ENCODE results near the gene PLCL2. TPM values are rescaled to one million over a fixed set of nuclear protein-coding genes. Genes with fewer than 3 reads are reported as not detected.

PLCL2 gene
- total and polyA plus RNA-seq, 2 donors (not counting 1 experiment from before 2014, with no cell fraction given): 21.7 to 55.2 TPM

- no peak overlapping the region for H2AFZ ChIP-seq (ENCODE audit: insufficient read depth, low read depth, low read length, poor library complexity, severe bottlenecking)
- no peak for TF ChIP-seq EZH2 (IDR thresholded peaks at IDR 0.05; ENCODE audit: borderline replicate concordance, insufficient read depth, low read depth, low read length, poor library complexity, severe bottlenecking)
- no peak for TF ChIP-seq CTCF (IDR thresholded peaks at IDR 0.05)
- H3K27me3 ChIP-seq (replicated peaks in 1 of 4; ENCODE audit: control extremely low read depth in 1 of 4, control insufficient read depth in 3 of 4, insufficient read depth in 4 of 4, low read length in 3 of 4): no peaks in the 10 kb centered on the region
- H3K79me2 ChIP-seq (ENCODE audit: control insufficient read depth, insufficient read depth, low read length): peaks cover 99% of the 10 kb centered on the region
- H3K27me3 Mint-ChIP-seq: no peaks in the 10 kb centered on the region
- peaks cover 4% of the 10 kb centered on the region in 2 experiments for H3K36me3 ChIP-seq (replicated peaks in 1 of 2; ENCODE audit: control extremely low read depth in 1 of 2, control insufficient read depth in 1 of 2, extremely low read depth in 1 of 2, insufficient read depth in 2 of 2, low read length in 1 of 2)
- H3K27ac ChIP-seq (ENCODE audit: low read length in 2 of 2): no peak overlapping the region
- peak overlapping the region in 1 of 5 experiments; percentile 9 for H3K4me3 ChIP-seq (ENCODE audit: control extremely low read depth in 1 of 5, extremely low read depth in 1 of 5, insufficient read depth in 1 of 5, low read depth in 2 of 5, low read length in 4 of 5)
- peak overlapping the region; percentile 17 for H3K9ac ChIP-seq (ENCODE audit: low read length)
- 57% methylated on average over 4 of the region's 6 CpGs for WGBS (ENCODE audit: insufficient coverage)
- H4K20me1 ChIP-seq (ENCODE audit: control insufficient read depth, insufficient read depth, low read length, poor library complexity, severe bottlenecking): peaks cover 88% of the 10 kb centered on the region
- no peak for ATAC-seq (ENCODE audit: low read depth)
- H3K4me1 Mint-ChIP-seq: peaks cover 81% of the 10 kb centered on the region
- no peak for DNase-seq
- H3K4me1 ChIP-seq (ENCODE audit: control insufficient read depth in 2 of 2, insufficient read depth in 2 of 2, low read length in 2 of 2): peaks cover 26 to 60% of the 10 kb centered on the region in 2 donors
- peak overlapping the region; percentile 32 for H3K27ac Mint-ChIP-seq
- intact Hi-C loops (cut with micrococcal nuclease): loop anchor here (10.0 kb wide), 1 partner anchor 53 kb away; the partner anchor contains the start of gene PLCL2
- H3K4me2 ChIP-seq (replicated peaks; ENCODE audit: low read depth, low read length, poor library complexity, severe bottlenecking): peak overlapping the region; percentile 47
- POLR2A ChIA-PET: no interaction called here
- H3K4me3 Mint-ChIP-seq: peak overlapping the region; percentile 59
- no peaks in the 10 kb centered on the region for H3K9me3 Mint-ChIP-seq (ENCODE audit: insufficient read depth)
- H3K9me3 ChIP-seq (ENCODE audit: control extremely low read depth in 1 of 3, control insufficient read depth in 2 of 3, insufficient read depth in 1 of 3, low read length in 2 of 3): no peaks in the 10 kb centered on the region
- CTCF ChIA-PET: interaction anchor here (1.0 to 1.5 kb wide), 2 partner anchors 9 to 336 kb away, joined by 3 to 4 read pairs; no protein-coding TSS in a partner anchor
These were observed 52.6 kb downstream of the PLCL2 start for GRCh38 chr3:16937326-16937845.

Measured in B cell (primary cell).